ELR (cell line): ENCODE data around the gene FRG2B.
"Not testable (repeated sequence)": the region's sequence is repeated elsewhere in the genome, so short reads cannot be mapped to it uniquely, and the experiment has no call there.

Experiments
- DNase-seq: peaks from one replicate; pipeline ENCODE4 v3.0.0-alpha.2; 2015; ENCODE audit warnings: low read depth

FRG2B gene

GRCh38 chr10:133626695-133627094, at the start of gene FRG2B:
Gene FRG2B (minus strand): TSS chr10:133626795. CDS start chr10:133626742, 53 bp downstream.
- not testable (repeated sequence) for DNase-seq

- not testable (repeated sequence) for DNase-seq
Observed at GRCh38 chr10:133667446-133667845, 40.9 kb upstream of the FRG2B start.

GRCh38 chr10:133663544-133664160, 37.1 kb upstream of the FRG2B start:
- DNase-seq, result not testable (repeated sequence)

- not testable (repeated sequence) for DNase-seq
Observed at GRCh38 chr10:133661122-133661521, 34.5 kb upstream of the FRG2B start.

- DNase-seq, result not testable (repeated sequence)
Observed at GRCh38 chr10:133660516-133660915, 33.9 kb upstream of the FRG2B start.

- DNase-seq, result not testable (repeated sequence)
Observed at GRCh38 chr10:133657276-133657675, 30.7 kb upstream of the FRG2B start.

GRCh38 chr10:133648872-133649455, 22.4 kb upstream of the FRG2B start:
- not testable (repeated sequence) for DNase-seq

- not testable (repeated sequence) for DNase-seq
Observed at GRCh38 chr10:133647075-133647748, 20.6 kb upstream of the FRG2B start.

GRCh38 chr10:133637846-133638235, 11.2 kb upstream of the FRG2B start:
- DNase-seq, result not testable (repeated sequence)

- not testable (repeated sequence) for DNase-seq
Observed at GRCh38 chr10:133637202-133637845, 10.7 kb upstream of the FRG2B start.

GRCh38 chr10:133630723-133631249, 4.2 kb upstream of the FRG2B start:
- not testable (repeated sequence) for DNase-seq

- DNase-seq, result not testable (repeated sequence)
Observed at GRCh38 chr10:133622544-133622943, 4.1 kb downstream of the FRG2B start.

GRCh38 chr10:133618851-133619250, 7.7 kb downstream of the FRG2B start:
- no peak for DNase-seq

- no peak for DNase-seq
Observed at GRCh38 chr10:133617196-133617595, 9.4 kb downstream of the FRG2B start.

- no peak for DNase-seq
Observed at GRCh38 chr10:133616371-133617130, 10.0 kb downstream of the FRG2B start.

GRCh38 chr10:133614830-133615580, 11.6 kb downstream of the FRG2B start:
- no peak for DNase-seq

- no peak for DNase-seq
Observed at GRCh38 chr10:133613699-133614098, 12.9 kb downstream of the FRG2B start.

GRCh38 chr10:133611079-133611478, 15.5 kb downstream of the FRG2B start:
- no peak for DNase-seq

- peak; percentile 53 for DNase-seq
Observed at GRCh38 chr10:133608855-133609254, 17.7 kb downstream of the FRG2B start.

- not testable (repeated sequence) for DNase-seq
Observed at GRCh38 chr10:133603434-133603833, 23.2 kb downstream of the FRG2B start.

GRCh38 chr10:133600657-133601056, 25.9 kb downstream of the FRG2B start:
- DNase-seq, result no peak
